NCI-H524 treated with DMSO at 0.1 percent for 48 hours (cell line): Measurements from ENCODE around the gene PRPF19.
A peak's percentile ranks its signal among the peaks of the same experiment; 100 is the strongest.

Experiments used
- DNase-seq: peaks from one replicate; lab custom pipeline; 2025; lab: John Stamatoyannopoulos, UW

PRPF19 gene

GRCh38 chr11:60905047-60905446, 1.3 kb downstream of the PRPF19 start:
- no peak for DNase-seq

GRCh38 chr11:60902625-60903024, 3.8 kb downstream of the PRPF19 start:
- DNase-seq, result no peak

GRCh38 chr11:60900673-60901404, 5.5 kb downstream of the PRPF19 start:
- no peak for DNase-seq

GRCh38 chr11:60899977-60900376, 6.4 kb downstream of the PRPF19 start:
- DNase-seq, result no peak

GRCh38 chr11:60899046-60899936, 7.1 kb downstream of the PRPF19 start:
- no peak for DNase-seq

GRCh38 chr11:60897496-60897895, 8.9 kb downstream of the PRPF19 start:
- no peak for DNase-seq

GRCh38 chr11:60895687-60896086, 10.7 kb downstream of the PRPF19 start:
- DNase-seq, result no peak

- no peak for DNase-seq
These were observed 15.2 kb downstream of the PRPF19 start for GRCh38 chr11:60891103-60891741.

GRCh38 chr11:60890696-60891095, 15.7 kb downstream of the PRPF19 start:
- no peak for DNase-seq

- no peak for DNase-seq
These were observed 16.5 kb downstream of the PRPF19 start for GRCh38 chr11:60889869-60890311.

- DNase-seq, result peak; percentile 35
These were observed 18.8 kb downstream of the PRPF19 start for GRCh38 chr11:60887556-60887955.

GRCh38 chr11:60880643-60881282, 25.6 kb downstream of the PRPF19 start:
- DNase-seq, result no peak

GRCh38 chr11:60879971-60880588, 26.3 kb downstream of the PRPF19 start:
- no peak for DNase-seq

- DNase-seq, result no peak
These were observed 27.3 kb downstream of the PRPF19 start for GRCh38 chr11:60879104-60879503.

- DNase-seq, result no peak
These were observed 27.9 kb downstream of the PRPF19 start for GRCh38 chr11:60878245-60879101.

GRCh38 chr11:60876168-60876485, 30.3 kb downstream of the PRPF19 start:
- DNase-seq, result no peak

GRCh38 chr11:60875366-60876167, 30.8 kb downstream of the PRPF19 start:
- DNase-seq, result no peak

- DNase-seq, result no peak
These were observed 31.7 kb downstream of the PRPF19 start for GRCh38 chr11:60874421-60875365.

GRCh38 chr11:60873533-60873932, 32.9 kb downstream of the PRPF19 start:
- DNase-seq, result no peak
